ENCODE data around the gene SNTG2. TPM values are rescaled to one million over a fixed set of nuclear protein-coding genes. Genes with fewer than 3 reads are reported as not detected.

The SNTG2 gene
- total RNA-seq, 2 donors from 2014 or later: 2.4 TPM; not detected in 1

- Histone ChIP-seq H3K27me3 (no peaks in the 10 kb centered on the region), H3K4me3 (no peak overlapping the region), H3K27ac (no peak overlapping the region), H3K4me1 (no peaks in the 10 kb centered on the region), H3K36me3 (no peaks in the 10 kb centered on the region), H3K9me3 (no peaks in the 10 kb centered on the region)
- TF ChIP-seq CTCF (IDR thresholded peaks at IDR 0.05): no peak
- DNase-seq (ENCODE audit: low spot score): no peak
Observed at GRCh38 chr2:1254662-1255343, 304.2 kb downstream of the SNTG2 start.

- TF ChIP-seq CTCF (IDR thresholded peaks at IDR 0.05): no peak
- H3K9me3 ChIP-seq: no peaks in the 10 kb centered on the region
- H3K36me3 ChIP-seq: no peaks in the 10 kb centered on the region
- no peak for DNase-seq (ENCODE audit: low spot score)
- H3K4me1 ChIP-seq: no peaks in the 10 kb centered on the region
- no peaks in the 10 kb centered on the region for H3K27me3 ChIP-seq
- H3K4me3 ChIP-seq: no peak overlapping the region
- H3K27ac ChIP-seq: no peak overlapping the region
Observed at GRCh38 chr2:1256632-1257324, 306.1 kb downstream of the SNTG2 start.

- no peak for TF ChIP-seq CTCF (IDR thresholded peaks at IDR 0.05)
- H3K27ac ChIP-seq: no peak overlapping the region
- DNase-seq (ENCODE audit: low spot score): no peak
- H3K4me1 ChIP-seq: no peaks in the 10 kb centered on the region
- no peak overlapping the region for H3K4me3 ChIP-seq
- H3K9me3 ChIP-seq: no peaks in the 10 kb centered on the region
- no peaks in the 10 kb centered on the region for H3K27me3 ChIP-seq
- H3K36me3 ChIP-seq: no peaks in the 10 kb centered on the region
Observed at GRCh38 chr2:1257334-1257733, 306.7 kb downstream of the SNTG2 start.

GRCh38 chr2:1259746-1260145 is 309.1 kb downstream of the SNTG2 start:
- Histone ChIP-seq H3K27ac (no peak overlapping the region), H3K27me3 (no peaks in the 10 kb centered on the region), H3K4me3 (no peak overlapping the region), H3K4me1 (no peaks in the 10 kb centered on the region), H3K36me3 (no peaks in the 10 kb centered on the region), H3K9me3 (no peaks in the 10 kb centered on the region)
- DNase-seq (ENCODE audit: low spot score): no peak
- TF ChIP-seq CTCF (IDR thresholded peaks at IDR 0.05): no peak

- no peak for TF ChIP-seq CTCF (IDR thresholded peaks at IDR 0.05)
- Histone ChIP-seq H3K36me3 (no peaks in the 10 kb centered on the region), H3K4me3 (no peak overlapping the region), H3K27ac (no peak overlapping the region), H3K4me1 (no peaks in the 10 kb centered on the region), H3K27me3 (no peaks in the 10 kb centered on the region), H3K9me3 (no peaks in the 10 kb centered on the region)
- DNase-seq (ENCODE audit: low spot score): no peak
Observed at GRCh38 chr2:1262609-1263008, 312.0 kb downstream of the SNTG2 start.
